NCI-H2227 (cell line): ENCODE results near the gene RBMS3.
"Not testable (repeated sequence)": the region's sequence is repeated elsewhere in the genome, so short reads cannot be mapped to it uniquely, and the experiment has no call there.

Experiments
- DNase-seq: peaks from one replicate; lab custom pipeline; 2025; ENCODE audit not compliant: unreplicated experiment; lab: John Stamatoyannopoulos, UW

RBMS3 gene

DNA sequence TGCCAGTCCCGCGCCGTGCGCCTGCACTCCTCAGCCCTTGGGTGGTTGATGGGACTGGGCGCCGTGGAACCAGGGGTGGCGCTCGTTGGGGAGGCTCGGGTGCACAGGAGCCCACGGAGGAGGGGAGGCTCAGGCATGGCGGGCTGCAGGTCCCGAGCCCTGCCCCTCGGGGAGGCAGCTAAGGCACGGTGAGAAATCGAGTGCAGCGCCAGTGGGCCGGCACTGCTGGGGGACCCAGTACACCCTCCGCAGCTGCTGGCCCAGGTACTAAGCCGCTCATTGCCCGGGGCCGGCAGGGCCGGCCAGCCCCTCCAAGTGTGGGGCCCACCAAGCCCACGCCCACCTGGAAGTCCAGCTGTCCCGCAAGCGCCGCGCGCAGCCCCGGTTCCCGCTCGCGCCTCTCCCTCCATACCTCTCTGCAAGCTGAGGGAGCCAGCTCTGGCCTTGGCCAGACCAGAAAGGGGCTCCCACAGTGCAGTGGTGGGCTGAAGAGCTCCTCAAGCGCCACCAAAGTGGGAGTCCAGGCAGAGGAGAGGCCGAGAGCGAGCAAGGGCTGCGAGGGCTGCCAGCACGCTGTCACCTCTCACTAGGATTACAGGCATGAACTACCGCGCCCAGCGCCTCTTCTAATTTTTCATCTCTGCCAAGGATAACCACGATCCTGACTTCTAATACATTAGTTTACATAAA is 192.8 kb downstream of the RBMS3 start:
- not testable (repeated sequence) for DNase-seq

- DNase-seq: no peak
Observed at GRCh38 chr3:29475305-29475840, 194.5 kb downstream of the RBMS3 start.

DNA sequence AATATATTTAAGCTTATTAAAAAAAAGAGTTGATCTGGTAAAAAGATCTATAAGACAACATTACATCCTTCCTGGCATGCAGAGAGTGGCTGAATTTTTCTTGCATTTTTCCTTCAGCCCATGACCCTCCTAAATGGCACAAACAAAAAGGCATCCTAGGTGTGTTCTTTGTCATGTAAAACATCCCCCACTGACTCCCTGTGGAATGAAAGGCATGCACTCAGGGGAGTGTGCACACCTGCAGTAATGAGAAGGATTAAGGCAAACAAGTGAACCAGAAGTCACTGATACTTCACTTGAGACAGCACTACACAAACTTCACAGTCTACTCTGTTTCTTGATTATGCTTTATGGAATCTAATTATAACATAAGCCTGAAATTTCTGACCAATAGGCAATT is 195.0 kb downstream of the RBMS3 start:
- DNase-seq: no peak

DNA sequence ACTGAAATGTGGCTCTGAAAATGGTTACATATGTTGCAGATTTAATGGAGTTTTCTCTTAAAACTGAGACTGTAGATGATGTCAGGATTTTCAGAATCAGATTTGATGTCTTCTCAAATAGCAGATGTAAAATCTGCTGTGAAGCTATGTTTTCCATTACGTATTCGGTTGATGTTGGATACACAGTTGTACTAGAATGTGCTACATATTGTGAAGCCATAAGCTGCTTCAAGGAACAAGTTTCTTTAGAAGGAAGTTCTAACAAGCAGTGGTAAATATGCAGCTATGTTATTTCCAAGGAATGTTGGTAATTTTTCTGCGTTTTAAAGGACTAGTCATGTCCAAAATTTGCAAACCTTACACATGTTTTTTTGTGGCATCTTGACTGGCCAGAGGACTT is 197.7 kb downstream of the RBMS3 start:
- no peak for DNase-seq

DNA sequence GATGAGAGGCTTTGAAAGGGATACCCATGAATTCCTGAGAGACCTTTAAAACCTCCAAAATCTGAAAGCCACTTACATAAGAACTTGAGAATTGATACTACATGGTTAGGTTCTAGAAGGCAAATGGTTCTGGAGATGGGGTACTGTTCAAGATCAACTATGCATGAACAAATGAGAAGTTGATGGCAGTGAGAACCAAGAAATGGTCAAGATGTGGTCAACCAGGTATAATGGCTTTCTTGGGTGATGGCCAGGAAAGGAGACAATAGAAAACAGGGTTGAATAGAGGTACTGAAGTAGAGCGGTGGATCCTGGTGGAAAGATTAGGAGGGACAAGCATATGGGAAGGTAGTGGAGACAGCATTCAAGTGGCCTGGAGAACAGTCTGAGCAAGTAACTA is 200.4 kb downstream of the RBMS3 start:
- DNase-seq: no peak

- DNase-seq: no peak
Observed at GRCh38 chr3:29481969-29482767, 201.3 kb downstream of the RBMS3 start.

GRCh38 chr3:29484633-29485032 is 203.8 kb downstream of the RBMS3 start:
- no peak for DNase-seq

- no peak for DNase-seq
Observed at GRCh38 chr3:29486096-29486495, 205.2 kb downstream of the RBMS3 start.

- DNase-seq: no peak
Observed at GRCh38 chr3:29486917-29487316, 206.0 kb downstream of the RBMS3 start.

DNA sequence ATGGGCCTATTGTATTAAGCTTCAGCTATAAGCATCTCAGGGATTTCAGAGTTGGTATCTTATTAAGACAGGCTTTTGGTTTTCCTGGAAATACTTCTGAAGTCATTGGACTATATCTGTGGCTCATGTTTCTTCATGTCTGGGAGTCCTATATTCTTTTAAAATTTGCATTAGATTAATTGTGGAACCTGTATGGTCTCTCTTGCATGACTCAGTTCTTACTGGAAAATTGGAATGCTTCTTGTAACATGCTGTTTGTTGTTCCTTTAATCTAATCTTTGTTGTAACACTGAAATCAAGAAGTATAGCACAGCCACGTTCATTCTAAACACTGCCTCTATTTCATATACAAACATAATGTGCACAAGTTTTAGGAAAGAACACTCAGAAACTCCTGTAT is 208.1 kb downstream of the RBMS3 start:
- DNase-seq: no peak

- DNase-seq: no peak
Observed at GRCh38 chr3:29493109-29493508, 212.2 kb downstream of the RBMS3 start.

DNA sequence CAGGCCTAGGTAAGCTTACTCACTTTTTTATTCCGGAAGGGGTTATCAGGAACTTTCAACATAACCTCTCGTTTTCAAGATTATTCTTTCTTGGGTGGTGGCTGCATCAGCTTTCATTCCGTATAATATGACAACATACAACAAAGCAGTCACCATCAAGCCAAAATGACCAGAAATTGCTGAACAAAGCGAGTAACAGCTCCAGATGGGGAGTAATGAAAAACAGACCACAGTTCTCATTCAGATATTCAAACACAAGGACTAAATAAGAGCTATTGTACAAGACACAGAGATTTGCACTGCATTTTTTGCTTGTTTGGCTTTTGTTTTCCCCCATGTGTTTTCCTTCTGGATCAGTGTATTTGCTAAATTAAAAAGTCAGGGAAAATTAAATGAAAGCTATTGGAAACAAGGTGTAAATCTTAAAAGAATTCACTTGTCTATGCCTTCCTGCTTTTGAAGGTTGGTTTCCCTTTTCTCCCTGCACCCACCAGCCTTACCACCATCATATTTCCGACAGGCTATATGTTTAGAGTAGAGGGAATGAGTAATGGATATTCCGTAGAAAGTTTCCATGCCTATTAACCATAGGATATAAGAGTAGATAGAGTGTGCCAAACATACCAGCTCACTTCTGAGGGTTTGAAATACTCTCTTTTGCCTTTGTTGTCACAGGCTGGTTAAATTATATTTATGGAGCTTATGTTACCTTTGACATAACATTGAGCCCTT is 213.6 kb downstream of the RBMS3 start:
- DNase-seq: no peak

DNA sequence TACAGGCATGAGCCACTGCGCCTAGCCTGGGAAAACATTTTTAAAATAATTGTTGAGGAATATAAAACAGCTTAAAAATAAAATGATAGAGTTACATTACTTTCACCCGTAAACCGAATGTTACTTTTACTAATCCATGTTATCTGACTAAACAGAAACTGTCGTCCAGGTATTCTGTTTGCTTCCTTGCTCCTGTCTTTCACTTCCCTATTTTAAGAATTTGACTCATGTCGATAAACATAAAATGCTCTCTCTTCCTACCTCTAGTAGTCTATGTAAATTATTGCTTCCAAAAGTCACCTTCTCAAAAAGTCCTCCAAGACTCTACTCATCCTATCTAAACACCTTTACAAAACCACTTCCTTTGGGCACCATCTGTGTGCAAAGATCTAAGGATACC is 216.4 kb downstream of the RBMS3 start:
- no peak for DNase-seq

GRCh38 chr3:29502771-29503170 is 221.9 kb downstream of the RBMS3 start:
- no peak for DNase-seq

DNA sequence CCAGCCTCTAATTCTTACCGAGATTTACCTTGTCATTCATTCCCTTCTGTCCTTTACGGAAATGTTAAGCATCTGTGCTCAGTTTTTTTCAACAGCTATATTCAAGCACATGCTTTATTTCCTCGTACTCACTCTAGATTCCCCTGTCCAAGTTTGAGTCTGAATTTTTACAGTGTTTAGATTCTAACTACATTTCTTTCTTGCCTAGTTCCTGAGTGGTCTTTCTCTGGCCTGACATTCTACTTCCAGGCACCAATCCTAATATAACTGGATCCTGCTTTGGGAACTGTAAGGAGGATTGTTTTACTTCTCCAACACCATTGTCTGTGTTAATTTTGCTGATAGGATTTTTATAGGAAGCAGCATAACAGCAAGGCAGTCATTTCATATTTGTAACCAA is 222.4 kb downstream of the RBMS3 start:
- DNase-seq: no peak

DNA sequence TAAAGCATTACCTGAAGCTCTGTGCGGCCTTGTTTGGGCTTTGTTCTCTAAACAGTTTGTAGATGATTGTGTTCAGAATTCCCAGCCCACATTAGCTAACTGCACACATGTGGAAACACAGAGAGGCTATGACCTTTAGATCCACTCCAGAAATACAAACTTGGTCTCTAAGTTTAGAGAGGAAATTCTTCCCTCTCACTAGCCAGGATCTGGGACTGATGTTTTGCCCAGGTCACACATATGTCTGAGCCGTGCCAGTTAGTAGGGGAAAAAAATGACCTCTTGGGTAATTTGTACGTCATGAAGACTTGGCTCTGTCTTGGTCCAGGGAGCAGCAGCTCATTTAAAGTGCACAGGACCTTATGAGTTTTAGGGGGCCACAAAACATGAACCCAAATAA is 223.1 kb downstream of the RBMS3 start:
- DNase-seq: no peak

GRCh38 chr3:29506502-29506901 is 225.6 kb downstream of the RBMS3 start:
- DNase-seq: no peak

DNA sequence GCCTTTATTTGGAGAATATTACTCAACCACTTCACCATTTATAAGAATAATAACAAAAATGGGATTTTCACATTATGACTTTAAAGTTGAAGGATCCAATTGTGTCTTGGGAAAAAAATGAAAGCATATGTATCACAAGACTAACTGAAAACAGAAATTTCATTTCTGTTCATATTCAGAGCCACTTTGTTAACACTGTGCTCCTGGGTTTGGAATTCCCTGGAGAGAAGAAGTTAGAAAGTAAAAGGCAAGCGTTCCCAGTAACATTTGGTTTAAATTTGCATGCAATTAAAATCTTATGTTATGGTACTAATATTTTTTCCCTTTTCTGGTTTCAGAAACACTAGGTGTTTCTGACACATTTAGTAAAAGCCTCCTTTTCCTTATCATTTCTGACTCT is 230.8 kb downstream of the RBMS3 start:
- no peak for DNase-seq

GRCh38 chr3:29512641-29513040 is 231.8 kb downstream of the RBMS3 start:
- DNase-seq: no peak

GRCh38 chr3:29513236-29513635 is 232.4 kb downstream of the RBMS3 start:
- no peak for DNase-seq

- DNase-seq: no peak
Observed at GRCh38 chr3:29514170-29514569, 233.3 kb downstream of the RBMS3 start.

DNA sequence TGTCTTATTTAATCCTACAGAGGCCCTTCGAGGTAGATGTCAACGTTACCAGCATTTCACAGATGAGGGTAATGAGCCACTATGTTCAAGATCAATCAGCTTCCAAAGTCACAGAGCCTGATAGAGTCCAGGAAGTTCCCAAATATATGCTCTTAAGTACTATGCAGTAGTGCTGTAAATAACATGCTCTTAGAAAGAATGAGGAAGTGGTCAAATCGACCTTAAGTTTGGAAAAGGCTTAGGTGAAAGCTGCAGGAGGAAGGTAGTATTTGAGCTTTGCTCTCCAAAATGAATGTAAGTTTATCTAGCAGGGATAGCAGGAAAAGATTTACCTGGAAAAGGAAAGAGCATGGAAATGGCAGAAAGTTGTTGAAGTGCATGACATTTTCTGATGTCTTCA is 234.0 kb downstream of the RBMS3 start:
- DNase-seq: no peak
